ENCODE results near the gene NKD2. TPM values are rescaled to one million over a fixed set of nuclear protein-coding genes. Genes with fewer than 3 reads are reported as not detected.

Gene NKD2
- total and polyA plus RNA-seq, 2 experiments from 2014 or later = 9.0 to 11.9 TPM

DNA sequence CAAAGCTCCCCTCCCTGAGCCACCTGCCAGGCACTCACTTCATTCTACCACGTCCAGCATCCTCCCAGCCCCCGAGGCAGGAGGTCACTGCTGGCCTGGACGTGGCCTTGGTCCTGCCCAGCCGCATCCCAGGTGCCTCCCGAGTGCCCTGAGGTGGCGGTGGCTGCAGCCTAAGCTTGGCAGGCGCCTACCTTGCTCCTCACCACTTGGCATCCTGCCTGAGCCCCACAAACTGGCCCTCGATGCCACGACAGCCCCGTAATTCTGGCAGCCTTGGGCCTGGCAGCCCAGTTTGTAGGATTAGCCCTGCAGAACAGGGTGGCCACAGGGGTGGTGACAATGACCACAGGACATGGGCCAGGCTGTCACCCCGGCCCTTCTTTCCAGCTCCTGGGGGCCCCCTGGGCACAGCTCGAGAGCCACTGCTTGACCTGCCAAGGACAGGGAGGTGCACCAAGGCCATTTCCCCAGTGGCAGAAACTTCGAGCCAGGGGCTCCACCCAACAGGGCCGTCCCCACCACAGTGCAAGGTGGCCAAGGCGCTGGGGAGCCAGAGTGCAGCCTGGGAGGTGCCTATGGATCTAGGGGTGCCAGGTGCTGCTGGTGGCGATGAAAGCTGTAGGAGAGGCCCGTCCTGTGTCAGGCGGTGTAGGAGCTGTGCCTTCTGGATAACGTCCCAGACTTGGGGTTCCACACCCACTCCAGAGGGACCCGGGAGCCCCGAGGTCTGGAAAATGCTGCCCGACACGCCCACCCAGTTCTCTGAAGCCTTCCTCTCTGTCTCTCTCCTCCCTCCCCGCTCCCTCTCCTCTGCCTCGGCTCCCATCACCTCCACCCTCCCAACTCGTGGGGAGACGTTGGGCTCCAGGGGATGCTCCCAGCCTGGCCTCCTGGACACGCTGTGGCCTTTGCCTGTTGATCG is 18.4 kb downstream of the NKD2 start:
- H3K27me3 Mint-ChIP-seq (ENCODE audit: insufficient read depth, low read depth, poor library complexity) = peaks cover 3% of the 10 kb centered on the region
- no peak overlapping the region for H3K4me3 ChIP-seq
- no peaks in the 10 kb centered on the region for H3K36me3 ChIP-seq (ENCODE audit: insufficient read depth)
- no peak overlapping the region for H2AFZ ChIP-seq
- no peaks in the 10 kb centered on the region for H3K4me1 ChIP-seq (ENCODE audit: insufficient read depth)
- no peak overlapping the region for H3K27ac ChIP-seq (ENCODE audit: low read depth)
- no peak overlapping the region for H3K4me2 ChIP-seq
- H4K20me1 ChIP-seq (replicated peaks; ENCODE audit: insufficient read depth) = no peaks in the 10 kb centered on the region
- DNase-seq (ENCODE audit: low spot score) = no peak
- no peaks in the 10 kb centered on the region for H3K9me3 Mint-ChIP-seq
- H3K27me3 ChIP-seq (ENCODE audit: insufficient read depth) = no peaks in the 10 kb centered on the region
- no peak overlapping the region for H3K4me3 Mint-ChIP-seq
- H3K4me1 Mint-ChIP-seq = no peaks in the 10 kb centered on the region; the same call in 2 of the 3 replicates
- TF ChIP-seq EZH2phosphoT487 (IDR thresholded peaks at IDR 0.05; ENCODE audit: unreplicated experiment) = no peak
- no peak for TF ChIP-seq CREB1 (CRISPR knock-in tag; IDR thresholded peaks at IDR 0.05; ENCODE audit: low read depth)
- TF ChIP-seq ZNF331 (CRISPR knock-in tag; IDR thresholded peaks at IDR 0.05; ENCODE audit: low read depth) = no peak
- no peak for TF ChIP-seq EZH2 (IDR thresholded peaks at IDR 0.05; ENCODE audit: low read depth, unreplicated experiment)
- TF ChIP-seq ETS1 (IDR thresholded peaks at IDR 0.05) = no peak
- no peak for TF ChIP-seq ZNF114 (CRISPR knock-in tag; IDR thresholded peaks at IDR 0.05)
- no peak for TF ChIP-seq STAT1 (IDR thresholded peaks at IDR 0.05; ENCODE audit: unreplicated experiment)
- TF ChIP-seq POLR2AphosphoS5 (IDR thresholded peaks at IDR 0.05; ENCODE audit: low read depth) = no peak
- no peak for TF ChIP-seq JUNB (IDR thresholded peaks at IDR 0.05; ENCODE audit: unreplicated experiment)
- no peak for TF ChIP-seq NANOG (IDR thresholded peaks at IDR 0.05; ENCODE audit: borderline replicate concordance)
- TF ChIP-seq, protein P1, sequence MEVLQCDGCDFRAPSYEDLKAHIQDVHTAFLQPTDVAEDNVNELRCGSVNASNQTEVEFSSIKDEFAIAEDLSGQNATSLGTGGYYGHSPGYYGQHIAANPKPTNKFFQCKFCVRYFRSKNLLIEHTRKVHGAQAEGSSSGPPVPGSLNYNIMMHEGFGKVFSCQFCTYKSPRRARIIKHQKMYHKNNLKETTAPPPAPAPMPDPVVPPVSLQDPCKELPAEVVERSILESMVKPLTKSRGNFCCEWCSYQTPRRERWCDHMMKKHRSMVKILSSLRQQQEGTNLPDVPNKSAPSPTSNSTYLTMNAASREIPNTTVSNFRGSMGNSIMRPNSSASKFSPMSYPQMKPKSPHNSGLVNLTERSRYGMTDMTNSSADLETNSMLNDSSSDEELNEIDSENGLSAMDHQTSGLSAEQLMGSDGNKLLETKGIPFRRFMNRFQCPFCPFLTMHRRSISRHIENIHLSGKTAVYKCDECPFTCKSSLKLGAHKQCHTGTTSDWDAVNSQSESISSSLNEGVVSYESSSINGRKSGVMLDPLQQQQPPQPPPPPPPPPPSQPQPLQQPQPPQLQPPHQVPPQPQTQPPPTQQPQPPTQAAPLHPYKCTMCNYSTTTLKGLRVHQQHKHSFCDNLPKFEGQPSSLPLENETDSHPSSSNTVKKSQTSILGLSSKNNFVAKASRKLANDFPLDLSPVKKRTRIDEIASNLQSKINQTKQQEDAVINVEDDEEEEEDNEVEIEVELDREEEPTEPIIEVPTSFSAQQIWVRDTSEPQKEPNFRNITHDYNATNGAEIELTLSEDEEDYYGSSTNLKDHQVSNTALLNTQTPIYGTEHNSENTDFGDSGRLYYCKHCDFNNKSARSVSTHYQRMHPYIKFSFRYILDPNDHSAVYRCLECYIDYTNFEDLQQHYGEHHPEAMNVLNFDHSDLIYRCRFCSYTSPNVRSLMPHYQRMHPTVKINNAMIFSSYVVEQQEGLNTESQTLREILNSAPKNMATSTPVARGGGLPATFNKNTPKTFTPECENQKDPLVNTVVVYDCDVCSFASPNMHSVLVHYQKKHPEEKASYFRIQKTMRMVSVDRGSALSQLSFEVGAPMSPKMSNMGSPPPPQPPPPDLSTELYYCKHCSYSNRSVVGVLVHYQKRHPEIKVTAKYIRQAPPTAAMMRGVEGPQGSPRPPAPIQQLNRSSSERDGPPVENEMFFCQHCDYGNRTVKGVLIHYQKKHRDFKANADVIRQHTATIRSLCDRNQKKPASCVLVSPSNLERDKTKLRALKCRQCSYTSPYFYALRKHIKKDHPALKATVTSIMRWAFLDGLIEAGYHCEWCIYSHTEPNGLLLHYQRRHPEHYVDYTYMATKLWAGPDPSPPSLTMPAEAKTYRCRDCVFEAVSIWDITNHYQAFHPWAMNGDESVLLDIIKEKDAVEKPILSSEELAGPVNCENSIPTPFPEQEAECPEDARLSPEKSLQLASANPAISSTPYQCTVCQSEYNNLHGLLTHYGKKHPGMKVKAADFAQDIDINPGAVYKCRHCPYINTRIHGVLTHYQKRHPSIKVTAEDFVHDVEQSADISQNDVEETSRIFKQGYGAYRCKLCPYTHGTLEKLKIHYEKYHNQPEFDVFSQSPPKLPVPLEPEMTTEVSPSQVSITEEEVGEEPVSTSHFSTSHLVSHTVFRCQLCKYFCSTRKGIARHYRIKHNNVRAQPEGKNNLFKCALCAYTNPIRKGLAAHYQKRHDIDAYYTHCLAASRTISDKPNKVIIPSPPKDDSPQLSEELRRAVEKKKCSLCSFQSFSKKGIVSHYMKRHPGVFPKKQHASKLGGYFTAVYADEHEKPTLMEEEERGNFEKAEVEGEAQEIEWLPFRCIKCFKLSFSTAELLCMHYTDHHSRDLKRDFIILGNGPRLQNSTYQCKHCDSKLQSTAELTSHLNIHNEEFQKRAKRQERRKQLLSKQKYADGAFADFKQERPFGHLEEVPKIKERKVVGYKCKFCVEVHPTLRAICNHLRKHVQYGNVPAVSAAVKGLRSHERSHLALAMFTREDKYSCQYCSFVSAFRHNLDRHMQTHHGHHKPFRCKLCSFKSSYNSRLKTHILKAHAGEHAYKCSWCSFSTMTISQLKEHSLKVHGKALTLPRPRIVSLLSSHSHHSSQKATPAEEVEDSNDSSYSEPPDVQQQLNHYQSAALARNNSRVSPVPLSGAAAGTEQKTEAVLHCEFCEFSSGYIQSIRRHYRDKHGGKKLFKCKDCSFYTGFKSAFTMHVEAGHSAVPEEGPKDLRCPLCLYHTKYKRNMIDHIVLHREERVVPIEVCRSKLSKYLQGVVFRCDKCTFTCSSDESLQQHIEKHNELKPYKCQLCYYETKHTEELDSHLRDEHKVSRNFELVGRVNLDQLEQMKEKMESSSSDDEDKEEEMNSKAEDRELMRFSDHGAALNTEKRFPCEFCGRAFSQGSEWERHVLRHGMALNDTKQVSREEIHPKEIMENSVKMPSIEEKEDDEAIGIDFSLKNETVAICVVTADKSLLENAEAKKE (CRISPR knock-in tag; IDR thresholded peaks at IDR 0.05) = no peak
- no peak for TF ChIP-seq CTCF (conservative IDR thresholded peaks at IDR 0.05; ENCODE audit: low read depth in 2 of 2)
- TF ChIP-seq REST (IDR thresholded peaks at IDR 0.05; ENCODE audit: unreplicated experiment) = no peak
- H3K79me2 ChIP-seq (replicated peaks; ENCODE audit: insufficient read depth) = no peaks in the 10 kb centered on the region
- H3F3A ChIP-seq (replicated peaks; ENCODE audit: low read depth) = no peaks in the 10 kb centered on the region
- no peak overlapping the region for H3K27ac Mint-ChIP-seq
- H3K36me3 Mint-ChIP-seq (ENCODE audit: low read depth) = no peaks in the 10 kb centered on the region
- ATAC-seq = no peak
- no peaks in the 10 kb centered on the region for H3K9me2 ChIP-seq (ENCODE audit: insufficient read depth)

Measured in GM23338 (cell line).